CD4-positive, alpha-beta T cell (primary cell): ENCODE data around the gene TRIM69. TPM values are rescaled to one million over a fixed set of nuclear protein-coding genes. Genes with fewer than 3 reads are reported as not detected.

Source experiments
- ATAC-seq: fragments of 200-7000 bp; cut with Tn5 transposase; one replicate; pipeline ENCODE4 v1.10.0; 2022; ENCODE audit warnings: mild to moderate bottlenecking; ENCODE audit not compliant: poor library complexity
- CTCF ChIA-PET: fragments of 350-600 bp; sonication (Branson Sonifier 250); formaldehyde crosslinking; loops from one replicate; lab custom pipeline; 2021; ENCODE audit warnings: antibody characterized with exemption, inconsistent platforms; lab: Charles Lee
- POLR2A ChIA-PET: fragments of 350-600 bp; sonication (Branson Sonifier 250); formaldehyde crosslinking; loops from one replicate; lab custom pipeline; 2021; ENCODE audit warnings: antibody characterized with exemption, inconsistent platforms; lab: Charles Lee
- DNase-seq, 14 experiments: peaks; one replicate each; pipeline ENCODE4 v3.0.0-alpha.2; 2013 to 2020; ENCODE audit warnings: mixed read lengths in 2 of 14
- H3K27ac ChIP-seq, 2 donors: one replicate each; pipeline versions ENCODE4 v1.5.1 to v1.7.0; 2013; ENCODE audit warnings: low read length in 2 of 2, low read depth in 1 of 2, mild to moderate bottlenecking in 1 of 2
- H3K27me3 ChIP-seq, 2 experiments: 1 replicate in 1 of 2; 2 replicates in 1 of 2; pipeline versions ENCODE4 v1.6.1 to v1.7.0; 2013; ENCODE audit warnings: low read length in 2 of 2, control low read depth in 1 of 2, mild to moderate bottlenecking in 1 of 2, moderate library complexity in 1 of 2; ENCODE audit not compliant: insufficient read depth in 2 of 2, control insufficient read depth in 1 of 2
- H3K36me3 ChIP-seq: one replicate; pipeline ENCODE4 v1.6.1; 2013; ENCODE audit warnings: low read length, control low read depth; ENCODE audit not compliant: insufficient read depth
- H3K4me1 ChIP-seq: one replicate; pipeline ENCODE4 v1.6.1; 2013; ENCODE audit warnings: low read length, control low read depth; ENCODE audit not compliant: insufficient read depth
- H3K4me3 ChIP-seq: one replicate; pipeline ENCODE4 v1.5.1; 2013; ENCODE audit warnings: mild to moderate bottlenecking, low read length, moderate library complexity
- H3K9me3 ChIP-seq, 2 experiments: 1 replicate in 1 of 2; 2 replicates in 1 of 2; pipeline versions ENCODE4 v1.6.1 to v1.7.0; 2013; ENCODE audit warnings: low read length in 2 of 2, mild to moderate bottlenecking in 2 of 2, control low read depth in 1 of 2, moderate library complexity in 1 of 2; ENCODE audit not compliant: control insufficient read depth in 1 of 2, insufficient read depth in 1 of 2
- H3K27ac Mint-ChIP-seq: one replicate; pipeline ENCODE4 v1.8.0; 2020; ENCODE audit warnings: mixed read lengths
- H3K27me3 Mint-ChIP-seq: one replicate; pipeline ENCODE4 v1.8.0; 2021; ENCODE audit warnings: mixed read lengths
- H3K36me3 Mint-ChIP-seq: one replicate; pipeline ENCODE4 v1.8.0; 2021; ENCODE audit warnings: low read depth, mixed read lengths
- H3K4me1 Mint-ChIP-seq: one replicate; pipeline ENCODE4 v1.8.0; 2021; ENCODE audit warnings: low read depth, mixed read lengths
- H3K4me3 Mint-ChIP-seq: one replicate; pipeline ENCODE4 v1.8.0; 2020; ENCODE audit warnings: mild to moderate bottlenecking, mixed read lengths
- H3K9me3 Mint-ChIP-seq: one replicate; pipeline ENCODE4 v1.8.0; 2020; ENCODE audit warnings: mixed read lengths
- CTCF ChIP-seq: fragments of 200-600 bp; IDR thresholded peaks from one replicate; pipeline ENCODE4 v1.8.0; 2022; ENCODE audit warnings: antibody characterized with exemption, mild to moderate bottlenecking
- intact Hi-C, 2 experiments: fragments of 100-400 bp; cut with DNase I in 1 of 2; cut with micrococcal nuclease in 1 of 2; formaldehyde crosslinking; loops; one replicate each; pipeline versions ENCODE4 v1.15.1 to v1.9.0; 2023 to 2025; cut with DNase I, micrococcal nuclease
- total RNA-seq, 174 experiments: library from RNA in 2 of 174; stranded (reverse) in 2 of 174; gene quantifications; one replicate each; pipeline ENCODE4 v1.2.3 and lab custom pipeline; 2021 to 2026

TRIM69 gene
- total RNA-seq, 2 experiments from 2014 or later: 6.2 to 9.8 TPM

GRCh38 chr15:44706401-44706800, 29.9 kb upstream of the TRIM69 start:
- peaks cover 33% of the 10 kb centered on the region for H3K36me3 Mint-ChIP-seq
- H3K4me3 Mint-ChIP-seq: no peak overlapping the region
- H3K4me1 Mint-ChIP-seq: peaks cover 39% of the 10 kb centered on the region
- ATAC-seq (no peak), DNase-seq (no peak)
- intact Hi-C loops: no loop called here
- no peaks in the 10 kb centered on the region for H3K27me3 Mint-ChIP-seq
- no peak for TF ChIP-seq CTCF
- ChIA-PET POLR2A (interaction anchor here (18.4 to 38.3 kb wide), 2 partner anchors 23 to 38 kb away, joined by 2107 to 4232 read pairs; partner anchors contain the start of genes SPG11 and TRIM69), CTCF (interaction anchor here (1.6 to 4.6 kb wide), 2 partner anchors 43 to 724 kb away, joined by 3 to 27 read pairs; partner anchors contain the start of gene SPG11)
- peaks cover 6% of the 10 kb centered on the region for H3K36me3 ChIP-seq
- peaks cover 6% of the 10 kb centered on the region for H3K9me3 Mint-ChIP-seq
- H3K4me3 ChIP-seq: no peak overlapping the region
- H3K4me1 ChIP-seq: peaks cover 23% of the 10 kb centered on the region
- no peaks in the 10 kb centered on the region for H3K27me3 ChIP-seq
- H3K27ac Mint-ChIP-seq: no peak overlapping the region
- H3K9me3 ChIP-seq: peaks cover 0 to 5% of the 10 kb centered on the region in 2 experiments
- H3K27ac ChIP-seq: no peak overlapping the region

- H3K27me3 ChIP-seq: no peaks in the 10 kb centered on the region
Measured at GRCh38 chr15:44706946-44707636, 29.2 kb upstream of the TRIM69 start.

More at GRCh38 chr15:44706946-44707636, 29.2 kb upstream of the TRIM69 start:
- H3K36me3 ChIP-seq: peaks cover 10% of the 10 kb centered on the region
- ChIA-PET CTCF (interaction anchor here (1.6 to 4.6 kb wide), 2 partner anchors 44 to 724 kb away, joined by 3 to 27 read pairs; partner anchors contain the start of gene SPG11), POLR2A (interaction anchor here (18.4 to 38.3 kb wide), 2 partner anchors 22 to 38 kb away, joined by 2107 to 4232 read pairs; partner anchors contain the start of genes SPG11 and TRIM69)
- no peak overlapping the region for H3K27ac Mint-ChIP-seq
- no peak for ATAC-seq
- no peak overlapping the region for H3K4me3 Mint-ChIP-seq
- intact Hi-C loops: no loop called here
- DNase-seq: no peak
- H3K9me3 Mint-ChIP-seq: peaks cover 2% of the 10 kb centered on the region
- no peak overlapping the region for H3K4me3 ChIP-seq
- no peak overlapping the region for H3K27ac ChIP-seq
- H3K36me3 Mint-ChIP-seq: peaks cover 40% of the 10 kb centered on the region
- H3K4me1 ChIP-seq: peaks cover 23% of the 10 kb centered on the region
- no peak for TF ChIP-seq CTCF
- H3K27me3 Mint-ChIP-seq: no peaks in the 10 kb centered on the region
- H3K9me3 ChIP-seq: peaks cover 0 to 5% of the 10 kb centered on the region in 2 experiments
- H3K4me1 Mint-ChIP-seq: peaks cover 40% of the 10 kb centered on the region
